Mesenchymal stem cell (in vitro differentiated cells and primary cell): ENCODE data around the gene GNG8.

Source experiments
- DNase-seq: peaks from one replicate; pipeline ENCODE4 v3.0.0-alpha.2; 2013
- H2AFZ ChIP-seq: one replicate; pipeline ENCODE4 v1.6.1; 2013; ENCODE audit warnings: low read depth, mild to moderate bottlenecking, control low read depth, inconsistent platforms, low read length, moderate library complexity
- H2AK5ac ChIP-seq: 2 replicates; pipeline ENCODE4 v1.6.1; 2013; ENCODE audit warnings: low read length, moderate library complexity, mild to moderate bottlenecking, inconsistent platforms; ENCODE audit not compliant: severe bottlenecking
- H2BK120ac ChIP-seq: one replicate; pipeline ENCODE4 v1.6.1; 2013; ENCODE audit warnings: low read depth, mild to moderate bottlenecking, inconsistent platforms, low read length, moderate library complexity
- H2BK12ac ChIP-seq, 2 experiments: one replicate each; pipeline ENCODE4 v1.6.1; 2013; ENCODE audit warnings: inconsistent platforms in 2 of 2, low read length in 2 of 2, mild to moderate bottlenecking in 2 of 2, moderate library complexity in 2 of 2, control low read depth in 1 of 2
- H2BK15ac ChIP-seq: one replicate; pipeline ENCODE4 v1.6.1; 2013; ENCODE audit warnings: mild to moderate bottlenecking, low read depth, inconsistent platforms; ENCODE audit not compliant: poor library complexity, severe bottlenecking
- H2BK5ac ChIP-seq: 2 replicates; pipeline ENCODE4 v1.6.1; 2013; ENCODE audit warnings: low read depth, mild to moderate bottlenecking, low read length, control low read depth, inconsistent platforms; ENCODE audit not compliant: poor library complexity, severe bottlenecking
- H3K14ac ChIP-seq, 2 experiments: one replicate each; pipeline ENCODE4 v1.6.1; 2013; ENCODE audit warnings: inconsistent platforms in 2 of 2, low read length in 2 of 2, control low read depth in 1 of 2, mild to moderate bottlenecking in 1 of 2, moderate library complexity in 1 of 2
- H3K18ac ChIP-seq, 2 experiments: one replicate each; pipeline ENCODE4 v1.6.1; 2013; ENCODE audit warnings: inconsistent platforms in 2 of 2, low read length in 2 of 2, control low read depth in 1 of 2, low read depth in 1 of 2, mild to moderate bottlenecking in 1 of 2
- H3K23ac ChIP-seq, 2 experiments: one replicate each; pipeline ENCODE4 v1.6.1; 2013; ENCODE audit warnings: inconsistent platforms in 2 of 2, low read length in 2 of 2, mild to moderate bottlenecking in 2 of 2, moderate library complexity in 2 of 2, control low read depth in 1 of 2
- H3K27ac ChIP-seq: 2 replicates; pipeline ENCODE4 v1.5.1; 2013; ENCODE audit warnings: mild to moderate bottlenecking, moderate library complexity, low read length, control low read depth, inconsistent platforms; ENCODE audit not compliant: poor library complexity, severe bottlenecking
- H3K27me3 ChIP-seq, 2 experiments: 2 replicates each; pipeline versions ENCODE4 v1.6.1 to v1.7.0; 2013; ENCODE audit warnings: low read length in 2 of 2, mild to moderate bottlenecking in 2 of 2, moderate library complexity in 2 of 2, control low read depth in 1 of 2, inconsistent platforms in 1 of 2; ENCODE audit not compliant: control insufficient read depth in 1 of 2, insufficient read depth in 1 of 2
- H3K36me3 ChIP-seq, 2 experiments: 2 replicates each; pipeline versions ENCODE4 v1.6.1 to v1.7.0; 2013; ENCODE audit warnings: low read length in 2 of 2, control low read depth in 1 of 2, inconsistent platforms in 1 of 2, low read depth in 1 of 2, mild to moderate bottlenecking in 1 of 2; ENCODE audit not compliant: insufficient read depth in 2 of 2, control insufficient read depth in 1 of 2
- H3K4ac ChIP-seq, 2 experiments: one replicate each; pipeline ENCODE4 v1.6.1; 2013; ENCODE audit warnings: inconsistent platforms in 2 of 2, low read length in 2 of 2, mild to moderate bottlenecking in 2 of 2, moderate library complexity in 2 of 2, control low read depth in 1 of 2, low read depth in 1 of 2
- H3K4me1 ChIP-seq: 2 replicates; pipeline ENCODE4 v1.6.1; 2013; ENCODE audit warnings: low read depth, low read length, control low read depth; ENCODE audit not compliant: control insufficient read depth, insufficient read depth
- H3K4me2 ChIP-seq: 2 replicates; pipeline ENCODE4 v1.6.1; 2013; ENCODE audit warnings: low read length, mild to moderate bottlenecking, inconsistent platforms; ENCODE audit not compliant: poor library complexity, severe bottlenecking
- H3K4me3 ChIP-seq, 2 experiments: 2 replicates each; pipeline versions ENCODE4 v1.5.1 to v1.7.0; 2013; ENCODE audit warnings: low read length in 2 of 2, mild to moderate bottlenecking in 2 of 2, control low read depth in 1 of 2, low read depth in 1 of 2; ENCODE audit not compliant: insufficient read depth in 1 of 2
- H3K79me1 ChIP-seq: replicated peaks from 2 replicates; pipeline ENCODE4 v1.6.1; 2013; ENCODE audit warnings: mild to moderate bottlenecking, control low read depth, low read length, inconsistent platforms; ENCODE audit not compliant: poor library complexity, severe bottlenecking
- H3K9ac ChIP-seq: 2 replicates; pipeline ENCODE4 v1.7.0; 2013; ENCODE audit warnings: mild to moderate bottlenecking, low read length, moderate library complexity
- H3K9me3 ChIP-seq: 2 replicates; pipeline ENCODE4 v1.7.0; 2013; ENCODE audit warnings: mild to moderate bottlenecking, low read length; ENCODE audit not compliant: control insufficient read depth
- H4K8ac ChIP-seq: one replicate; pipeline ENCODE4 v1.6.1; 2013; ENCODE audit warnings: inconsistent platforms, mild to moderate bottlenecking, low read length, moderate library complexity
- H4K91ac ChIP-seq: one replicate; pipeline ENCODE4 v1.6.1; 2013; ENCODE audit warnings: mild to moderate bottlenecking, low read length, inconsistent platforms
- WGBS: methylation state at CpG from one replicate; pipeline ENCODE4 v1.1.7; 2013; ENCODE audit warnings: mixed read lengths; 5-methylcytosine and 5-hydroxymethylcytosine counted together

GNG8 gene

GRCh38 chr19:46603752-46604231 lies 32.2 kb downstream of the GNG8 start:
- Histone ChIP-seq H3K79me1 (peaks cover 31% of the 10 kb centered on the region), H3K4me1 (peaks cover 26% of the 10 kb centered on the region), H3K9ac (peak overlapping the region; percentile 100), H2BK15ac (peak overlapping the region; percentile 31), H3K4me3 (peak overlapping the region in 1 of 2 experiments; percentile 98), H3K36me3 (peaks cover 35 to 45% of the 10 kb centered on the region in 2 experiments), H3K9me3 (no peaks in the 10 kb centered on the region), H2BK12ac (peak overlapping the region in 1 of 2 experiments; percentile 27), H3K27ac (no peak overlapping the region), H4K8ac (no peak overlapping the region), H3K23ac (peak overlapping the region in 1 of 2 experiments; percentile 14), H3K18ac (no peak overlapping the region), H2BK5ac (no peak overlapping the region), H2AK5ac (no peak overlapping the region), H3K27me3 (no peaks in the 10 kb centered on the region), H3K14ac (no peak overlapping the region), H4K91ac (peak overlapping the region; percentile 1), H3K4ac (no peak overlapping the region), H2AFZ (no peak overlapping the region), H3K4me2 (no peak overlapping the region), H2BK120ac (no peak overlapping the region)
- WGBS = 88% methylated on average over 8 of the region's 9 CpGs
- no peak for DNase-seq

GRCh38 chr19:46603195-46603637 lies 32.8 kb downstream of the GNG8 start:
- Histone ChIP-seq H3K27me3 (no peaks in the 10 kb centered on the region), H3K18ac (peak overlapping the region in 1 of 2 experiments; percentile 27), H3K9me3 (no peaks in the 10 kb centered on the region), H2AK5ac (no peak overlapping the region), H3K36me3 (peaks cover 29 to 40% of the 10 kb centered on the region in 2 experiments), H3K14ac (no peak overlapping the region), H4K91ac (no peak overlapping the region), H3K9ac (peak overlapping the region; percentile 100), H3K27ac (peak overlapping the region; percentile 15), H4K8ac (no peak overlapping the region), H3K4me2 (peak overlapping the region; percentile 82), H2BK120ac (no peak overlapping the region), H3K4me1 (peaks cover 26% of the 10 kb centered on the region), H2AFZ (no peak overlapping the region), H2BK5ac (no peak overlapping the region), H3K4ac (no peak overlapping the region), H3K4me3 (peak overlapping the region in 1 of 2 experiments; percentile 98), H2BK12ac (no peak overlapping the region), H3K79me1 (peaks cover 27% of the 10 kb centered on the region), H3K23ac (no peak overlapping the region), H2BK15ac (no peak overlapping the region)
- no peak for DNase-seq
- WGBS = 60% methylated on average over 1 of the region's 2 CpGs

GRCh38 chr19:46602392-46603194 lies 33.4 kb downstream of the GNG8 start:
- Histone ChIP-seq H3K79me1 (peaks cover 21% of the 10 kb centered on the region), H4K91ac (no peak overlapping the region), H3K4me2 (peak overlapping the region; percentile 82), H3K14ac (peak overlapping the region in 1 of 2 experiments; percentile 95), H3K4ac (peak overlapping the region in 1 of 2 experiments; percentile 8), H3K9me3 (no peaks in the 10 kb centered on the region), H3K23ac (peak overlapping the region in 1 of 2 experiments; percentile 65), H3K4me1 (peaks cover 26% of the 10 kb centered on the region), H3K18ac (no peak overlapping the region), H4K8ac (no peak overlapping the region), H2BK5ac (no peak overlapping the region), H3K27ac (peak overlapping the region; percentile 15), H2AFZ (no peak overlapping the region), H2AK5ac (no peak overlapping the region), H3K36me3 (peaks cover 23 to 33% of the 10 kb centered on the region in 2 experiments), H2BK15ac (no peak overlapping the region), H3K27me3 (no peaks in the 10 kb centered on the region), H3K9ac (peak overlapping the region; percentile 100), H2BK120ac (no peak overlapping the region), H2BK12ac (peak overlapping the region in 1 of 2 experiments; percentile 60), H3K4me3 (peak overlapping the region; percentile 94 to 98)
- 44% methylated on average over 23 of the region's 23 CpGs for WGBS
- DNase-seq = no peak
